K562 (cell line): ENCODE data around the gene ZNRD2. TPM values are rescaled to one million over a fixed set of nuclear protein-coding genes. Genes with fewer than 3 reads are reported as not detected.
A peak's percentile ranks its signal among the peaks of the same experiment; 100 is the strongest.

Source experiments
- ADNP ChIP-seq: fragments of 200-800 bp; sonication (Bioruptor generic); IDR thresholded peaks from 2 replicates; pipeline ENCODE4 v1.6.1; 2016; ENCODE audit warnings: missing genetic modification characterization, missing compliant biosample characterization
- BDP1 ChIP-seq: IDR thresholded peaks from 3 replicates; pipeline ENCODE4 v1.6.1; 2011; ENCODE audit not compliant: insufficient read length, insufficient read depth
- CHD4 ChIP-seq: fragments of 200-600 bp; sonication (generic); IDR thresholded peaks from 3 replicates; pipeline ENCODE4 v1.6.1; 2012; ENCODE audit warnings: low read depth, mild to moderate bottlenecking, mixed read lengths, low read length, inconsistent platforms; ENCODE audit not compliant: insufficient read depth, insufficient replicate concordance, poor library complexity, severe bottlenecking
- ERF ChIP-seq: fragments of 450-650 bp; formaldehyde crosslinking; IDR thresholded peaks from 2 replicates; pipeline ENCODE4 v1.4.0; 2020; ENCODE audit warnings: mild to moderate bottlenecking, mixed read lengths
- ESRRA ChIP-seq: fragments of 450-650 bp; IDR thresholded peaks from 2 replicates; pipeline ENCODE4 v1.6.1; 2014; ENCODE audit warnings: low read depth, mild to moderate bottlenecking, moderate library complexity, borderline replicate concordance
- ESRRB ChIP-seq: fragments of 250-450 bp; sonication (Bioruptor Pico); IDR thresholded peaks from 2 replicates; pipeline ENCODE4 v1.5.0; 2020; ENCODE audit warnings: mild to moderate bottlenecking, moderate library complexity, borderline replicate concordance
- FOXP4 ChIP-seq: sonication (generic); formaldehyde crosslinking; IDR thresholded peaks from 2 replicates; pipeline ENCODE4 v1.8.0; 2022; ENCODE audit warnings: mild to moderate bottlenecking, missing genetic modification reagents, borderline replicate concordance
- KAT7 ChIP-seq: sonication (generic); formaldehyde crosslinking; IDR thresholded peaks from 2 replicates; pipeline ENCODE4 v1.8.0; 2022; ENCODE audit warnings: missing genetic modification reagents, mild to moderate bottlenecking, borderline replicate concordance
- SIN3B ChIP-seq: fragments of 450-650 bp; IDR thresholded peaks from 2 replicates; pipeline ENCODE4 v1.6.1; 2017; ENCODE audit warnings: low read depth, mild to moderate bottlenecking, moderate library complexity
- SMARCA5 ChIP-seq: fragments of 450-650 bp; IDR thresholded peaks from 2 replicates; pipeline ENCODE4 v1.6.1; 2016
- TRIM24 ChIP-seq, 2 experiments: fragments of 450-650 bp; IDR thresholded peaks; 2 replicates each; pipeline ENCODE4 v1.6.1; 2016
- XRCC3 ChIP-seq: fragments of 450-650 bp; IDR thresholded peaks from 2 replicates; pipeline ENCODE4 v1.6.1; 2017; ENCODE audit warnings: mild to moderate bottlenecking, moderate library complexity
- ZEB2 ChIP-seq: fragments of 450-650 bp; IDR thresholded peaks from 2 replicates; pipeline ENCODE4 v1.6.1; 2016
- ZKSCAN8 ChIP-seq: fragments of 200-800 bp; sonication (Bioruptor generic); IDR thresholded peaks from 2 replicates; pipeline ENCODE4 v1.6.1; 2016; ENCODE audit warnings: missing genetic modification characterization, missing compliant biosample characterization
- ZNF444 ChIP-seq: fragments of 250-450 bp; sonication (Bioruptor Pico); IDR thresholded peaks from 2 replicates; pipeline ENCODE4 v1.4.0; 2020; ENCODE audit warnings: mild to moderate bottlenecking, moderate library complexity
- polyA plus RNA-seq, 8 experiments: library from polyadenylated mRNA; depleted of rRNA in 4 of 8; stranded (reverse) in 5 of 8; unstranded in 3 of 8; fragments of >200 nt; fragmentation: Nextera tagmentation in 2 of 8; fragmentation: Illumina TruSeq in 1 of 8; extraction: Ambion mirVana in 2 of 8; extraction: Trizol in 1 of 8; gene quantifications; 2 replicates each; pipeline versions ENCODE4 v1.2.1 to v1.2.3, GENCODE V29; 2011 to 2014; ENCODE audit warnings: inconsistent platforms in 1 of 8, missing spikeins in 1 of 8
- total RNA-seq, 7 experiments: library from RNA; depleted of rRNA in 6 of 7; stranded (reverse); fragments of >200 nt in 6 of 7; fragmentation: Illumina TruSeq in 2 of 7; extraction: Trizol in 2 of 7; gene quantifications; 2 replicates each; pipeline versions ENCODE4 v1.2.1 to v1.2.3, GENCODE V29; 2011 to 2021; ENCODE audit warnings: low replicate concordance in 1 of 7
- TF ChIP-seq, protein P1 (sequence below): fragments of 450-650 bp; IDR thresholded peaks from 2 replicates; pipeline ENCODE4 v1.6.1; 2016; ENCODE audit warnings: mild to moderate bottlenecking
- TF ChIP-seq, protein P2 (sequence below): IDR thresholded peaks from 3 replicates; pipeline ENCODE4 v1.6.1; 2011; ENCODE audit warnings: borderline replicate concordance, mild to moderate bottlenecking; ENCODE audit not compliant: insufficient read length, insufficient read depth
- TF ChIP-seq, protein P3 (sequence below): fragments of 450-650 bp; formaldehyde crosslinking; IDR thresholded peaks from 2 replicates; pipeline ENCODE4 v1.4.0; 2020; ENCODE audit warnings: mild to moderate bottlenecking, moderate library complexity
- TF ChIP-seq, protein P4 (sequence below): fragments of 250-450 bp; sonication (Bioruptor Pico); IDR thresholded peaks from 2 replicates; pipeline ENCODE4 v1.9.0; 2021; ENCODE audit warnings: mild to moderate bottlenecking, inconsistent platforms

Gene ZNRD2
- total and polyA plus RNA-seq, 9 of the 15 experiments (the other 6 are each of a cell fraction or from before 2014, with no cell fraction given): 13.4 to 129 (median 60.4) TPM

DNA sequence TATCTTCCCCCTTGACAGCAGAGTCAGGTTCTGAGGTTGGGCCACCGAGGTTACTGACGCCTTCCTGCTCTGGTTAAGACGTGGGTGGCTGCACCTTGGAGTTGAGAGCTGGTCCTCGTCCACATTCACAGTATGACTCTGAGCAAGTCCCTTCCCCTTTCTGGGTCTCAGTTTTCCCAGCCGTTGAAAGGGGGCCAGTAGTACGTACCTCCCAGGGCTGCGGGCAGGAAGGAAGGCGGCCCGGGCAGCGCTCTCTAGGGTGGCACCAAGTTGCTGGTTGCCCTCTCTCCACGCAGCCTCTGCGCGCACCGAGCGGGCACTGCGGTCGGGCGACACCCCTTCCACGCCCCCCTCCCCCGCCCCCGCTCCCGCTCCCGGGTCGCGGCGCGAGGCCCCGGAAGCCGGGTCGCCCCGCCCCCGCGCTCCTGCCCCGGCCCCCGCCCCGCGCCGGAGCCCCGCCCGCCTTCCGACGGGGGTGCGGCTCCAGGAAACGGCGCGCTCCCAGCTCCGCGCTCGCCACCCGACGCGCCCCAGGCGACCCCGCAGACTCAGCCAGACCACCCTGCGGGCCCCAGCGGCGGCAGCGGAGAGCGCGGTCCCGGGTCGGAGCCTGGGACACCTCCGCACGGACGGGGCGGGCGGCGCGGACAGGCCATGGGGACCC is 5.4 kb downstream of the ZNRD2 start, which contains the start of gene EHBP1L1 (continued):
- peak; percentile 85 for TF ChIP-seq CHD4
- TF ChIP-seq FOXP4 (CRISPR knock-in tag): no peak
- peak; percentile 87; the same call in 1 of the 2 replicates for TF ChIP-seq SMARCA5
- TF ChIP-seq BDP1: no peak
- TF ChIP-seq, protein P1, sequence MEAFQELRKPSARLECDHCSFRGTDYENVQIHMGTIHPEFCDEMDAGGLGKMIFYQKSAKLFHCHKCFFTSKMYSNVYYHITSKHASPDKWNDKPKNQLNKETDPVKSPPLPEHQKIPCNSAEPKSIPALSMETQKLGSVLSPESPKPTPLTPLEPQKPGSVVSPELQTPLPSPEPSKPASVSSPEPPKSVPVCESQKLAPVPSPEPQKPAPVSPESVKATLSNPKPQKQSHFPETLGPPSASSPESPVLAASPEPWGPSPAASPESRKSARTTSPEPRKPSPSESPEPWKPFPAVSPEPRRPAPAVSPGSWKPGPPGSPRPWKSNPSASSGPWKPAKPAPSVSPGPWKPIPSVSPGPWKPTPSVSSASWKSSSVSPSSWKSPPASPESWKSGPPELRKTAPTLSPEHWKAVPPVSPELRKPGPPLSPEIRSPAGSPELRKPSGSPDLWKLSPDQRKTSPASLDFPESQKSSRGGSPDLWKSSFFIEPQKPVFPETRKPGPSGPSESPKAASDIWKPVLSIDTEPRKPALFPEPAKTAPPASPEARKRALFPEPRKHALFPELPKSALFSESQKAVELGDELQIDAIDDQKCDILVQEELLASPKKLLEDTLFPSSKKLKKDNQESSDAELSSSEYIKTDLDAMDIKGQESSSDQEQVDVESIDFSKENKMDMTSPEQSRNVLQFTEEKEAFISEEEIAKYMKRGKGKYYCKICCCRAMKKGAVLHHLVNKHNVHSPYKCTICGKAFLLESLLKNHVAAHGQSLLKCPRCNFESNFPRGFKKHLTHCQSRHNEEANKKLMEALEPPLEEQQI: no peak
- TF ChIP-seq, protein P2, sequence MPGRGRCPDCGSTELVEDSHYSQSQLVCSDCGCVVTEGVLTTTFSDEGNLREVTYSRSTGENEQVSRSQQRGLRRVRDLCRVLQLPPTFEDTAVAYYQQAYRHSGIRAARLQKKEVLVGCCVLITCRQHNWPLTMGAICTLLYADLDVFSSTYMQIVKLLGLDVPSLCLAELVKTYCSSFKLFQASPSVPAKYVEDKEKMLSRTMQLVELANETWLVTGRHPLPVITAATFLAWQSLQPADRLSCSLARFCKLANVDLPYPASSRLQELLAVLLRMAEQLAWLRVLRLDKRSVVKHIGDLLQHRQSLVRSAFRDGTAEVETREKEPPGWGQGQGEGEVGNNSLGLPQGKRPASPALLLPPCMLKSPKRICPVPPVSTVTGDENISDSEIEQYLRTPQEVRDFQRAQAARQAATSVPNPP: no peak
- no peak for TF ChIP-seq ESRRB (CRISPR knock-in tag)
- TF ChIP-seq TRIM24 (IDR thresholded peaks at IDR 0.05): no peak
- 0 out of 2 replicates have a peak, but pooled peaks have one; percentile 65 for TF ChIP-seq KAT7 (CRISPR knock-in tag)
- TF ChIP-seq, protein P3, sequence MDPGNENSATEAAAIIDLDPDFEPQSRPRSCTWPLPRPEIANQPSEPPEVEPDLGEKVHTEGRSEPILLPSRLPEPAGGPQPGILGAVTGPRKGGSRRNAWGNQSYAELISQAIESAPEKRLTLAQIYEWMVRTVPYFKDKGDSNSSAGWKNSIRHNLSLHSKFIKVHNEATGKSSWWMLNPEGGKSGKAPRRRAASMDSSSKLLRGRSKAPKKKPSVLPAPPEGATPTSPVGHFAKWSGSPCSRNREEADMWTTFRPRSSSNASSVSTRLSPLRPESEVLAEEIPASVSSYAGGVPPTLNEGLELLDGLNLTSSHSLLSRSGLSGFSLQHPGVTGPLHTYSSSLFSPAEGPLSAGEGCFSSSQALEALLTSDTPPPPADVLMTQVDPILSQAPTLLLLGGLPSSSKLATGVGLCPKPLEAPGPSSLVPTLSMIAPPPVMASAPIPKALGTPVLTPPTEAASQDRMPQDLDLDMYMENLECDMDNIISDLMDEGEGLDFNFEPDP (CRISPR knock-in tag): no peak
- peak; percentile 28; the same call in 1 of the 2 replicates for TF ChIP-seq SIN3B
- no peak for TF ChIP-seq ZKSCAN8
- no peak for TF ChIP-seq ZNF444
- TF ChIP-seq ESRRA: peak; percentile 80; the same call in 1 of the 2 replicates
- no peak for TF ChIP-seq ADNP
- TF ChIP-seq ERF: peak; percentile 59; the same call in 1 of the 2 replicates
- TF ChIP-seq, protein P4, sequence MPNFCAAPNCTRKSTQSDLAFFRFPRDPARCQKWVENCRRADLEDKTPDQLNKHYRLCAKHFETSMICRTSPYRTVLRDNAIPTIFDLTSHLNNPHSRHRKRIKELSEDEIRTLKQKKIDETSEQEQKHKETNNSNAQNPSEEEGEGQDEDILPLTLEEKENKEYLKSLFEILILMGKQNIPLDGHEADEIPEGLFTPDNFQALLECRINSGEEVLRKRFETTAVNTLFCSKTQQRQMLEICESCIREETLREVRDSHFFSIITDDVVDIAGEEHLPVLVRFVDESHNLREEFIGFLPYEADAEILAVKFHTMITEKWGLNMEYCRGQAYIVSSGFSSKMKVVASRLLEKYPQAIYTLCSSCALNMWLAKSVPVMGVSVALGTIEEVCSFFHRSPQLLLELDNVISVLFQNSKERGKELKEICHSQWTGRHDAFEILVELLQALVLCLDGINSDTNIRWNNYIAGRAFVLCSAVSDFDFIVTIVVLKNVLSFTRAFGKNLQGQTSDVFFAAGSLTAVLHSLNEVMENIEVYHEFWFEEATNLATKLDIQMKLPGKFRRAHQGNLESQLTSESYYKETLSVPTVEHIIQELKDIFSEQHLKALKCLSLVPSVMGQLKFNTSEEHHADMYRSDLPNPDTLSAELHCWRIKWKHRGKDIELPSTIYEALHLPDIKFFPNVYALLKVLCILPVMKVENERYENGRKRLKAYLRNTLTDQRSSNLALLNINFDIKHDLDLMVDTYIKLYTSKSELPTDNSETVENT (CRISPR knock-in tag): 0 out of 2 replicates have a peak, but pooled peaks have one; percentile 35
- no peak for TF ChIP-seq ZEB2
- no peak for TF ChIP-seq XRCC3
